ENCODE data around the gene ZNF568. TPM values are rescaled to one million over a fixed set of nuclear protein-coding genes. Genes with fewer than 3 reads are reported as not detected.

ZNF568 gene
- total RNA-seq (ENCODE audit: unreplicated experiment), result 9.3 TPM
- long read RNA-seq, partial matches to known transcripts, result 0 of 5 reads
- long read RNA-seq, other reads (novel, unspliced or antisense), result 2 of 5 reads

DNA sequence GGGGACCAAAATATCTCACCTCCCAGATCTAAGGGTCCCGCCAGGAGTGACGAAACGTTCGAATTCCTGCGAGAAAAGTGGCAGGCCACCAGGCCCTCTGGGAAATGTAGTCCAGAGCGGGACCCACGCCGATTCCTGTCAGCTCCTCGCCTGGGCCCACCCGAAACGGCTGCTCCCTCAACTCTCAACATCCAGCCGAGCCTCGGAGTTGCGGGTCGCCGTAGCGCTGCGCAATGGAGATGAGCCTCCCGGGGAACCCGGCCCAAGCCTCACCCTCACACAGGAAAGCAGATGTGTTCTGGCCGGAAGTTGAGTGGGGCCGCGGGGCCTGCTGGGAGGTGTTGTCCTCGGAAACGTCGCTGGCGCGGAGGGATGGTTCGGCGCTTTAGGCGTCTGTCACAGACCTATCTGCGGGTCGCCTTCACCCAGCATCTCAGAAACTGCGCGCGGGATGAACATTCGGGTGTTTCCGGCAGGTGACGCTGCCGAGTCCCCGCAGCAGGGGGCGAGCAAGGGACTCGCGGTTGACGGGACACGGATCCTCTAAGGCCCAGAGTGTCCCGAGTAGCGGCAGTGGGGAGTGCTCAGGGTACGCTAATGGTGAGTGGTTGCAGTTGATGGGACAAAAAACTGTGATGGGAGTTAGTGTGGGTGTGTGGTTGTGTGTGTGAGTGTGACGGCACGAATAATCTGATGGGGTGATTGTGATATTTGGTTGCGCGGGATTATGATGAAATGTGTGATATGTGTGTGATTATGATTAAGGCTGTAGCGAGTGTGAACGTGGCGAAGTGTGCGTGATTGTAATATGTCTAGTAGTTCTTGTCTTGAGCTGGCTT, at the start of gene ZNF568, which contains the start of gene ZNF829:
ZNF568 (plus strand) TSS at position 341 of the 839 bp plus-strand sequence. CDS start 6,439 bp downstream, outside the sequence.
ZNF829 (minus strand) TSS at position 300 of the 839 bp plus-strand sequence. CDS start 1,124 bp downstream, outside the sequence.
- TF ChIP-seq, protein P1, sequence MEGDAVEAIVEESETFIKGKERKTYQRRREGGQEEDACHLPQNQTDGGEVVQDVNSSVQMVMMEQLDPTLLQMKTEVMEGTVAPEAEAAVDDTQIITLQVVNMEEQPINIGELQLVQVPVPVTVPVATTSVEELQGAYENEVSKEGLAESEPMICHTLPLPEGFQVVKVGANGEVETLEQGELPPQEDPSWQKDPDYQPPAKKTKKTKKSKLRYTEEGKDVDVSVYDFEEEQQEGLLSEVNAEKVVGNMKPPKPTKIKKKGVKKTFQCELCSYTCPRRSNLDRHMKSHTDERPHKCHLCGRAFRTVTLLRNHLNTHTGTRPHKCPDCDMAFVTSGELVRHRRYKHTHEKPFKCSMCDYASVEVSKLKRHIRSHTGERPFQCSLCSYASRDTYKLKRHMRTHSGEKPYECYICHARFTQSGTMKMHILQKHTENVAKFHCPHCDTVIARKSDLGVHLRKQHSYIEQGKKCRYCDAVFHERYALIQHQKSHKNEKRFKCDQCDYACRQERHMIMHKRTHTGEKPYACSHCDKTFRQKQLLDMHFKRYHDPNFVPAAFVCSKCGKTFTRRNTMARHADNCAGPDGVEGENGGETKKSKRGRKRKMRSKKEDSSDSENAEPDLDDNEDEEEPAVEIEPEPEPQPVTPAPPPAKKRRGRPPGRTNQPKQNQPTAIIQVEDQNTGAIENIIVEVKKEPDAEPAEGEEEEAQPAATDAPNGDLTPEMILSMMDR (IDR thresholded peaks at IDR 0.05; ENCODE audit: partially characterized antibody, unreplicated experiment), result peak; percentile 80
- peak; percentile 96 for DNase-seq
- peaks cover 6% of the 10 kb centered on the region for H3K9me3 Mint-ChIP-seq (ENCODE audit: unreplicated experiment)
- H3K27ac Mint-ChIP-seq (ENCODE audit: unreplicated experiment), result peak within 1 kb of the TSS; percentile 87
- H3K4me1 Mint-ChIP-seq (ENCODE audit: low read depth, unreplicated experiment), result peaks cover 4% of the 10 kb centered on the region
- H3K4me3 Mint-ChIP-seq (ENCODE audit: unreplicated experiment), result peak within 1 kb of the TSS; percentile 95
- peaks cover 15% of the 10 kb centered on the region for H3K36me3 Mint-ChIP-seq (ENCODE audit: unreplicated experiment)
- H3K27me3 Mint-ChIP-seq (ENCODE audit: unreplicated experiment), result peaks cover 2% of the 10 kb centered on the region

DNA sequence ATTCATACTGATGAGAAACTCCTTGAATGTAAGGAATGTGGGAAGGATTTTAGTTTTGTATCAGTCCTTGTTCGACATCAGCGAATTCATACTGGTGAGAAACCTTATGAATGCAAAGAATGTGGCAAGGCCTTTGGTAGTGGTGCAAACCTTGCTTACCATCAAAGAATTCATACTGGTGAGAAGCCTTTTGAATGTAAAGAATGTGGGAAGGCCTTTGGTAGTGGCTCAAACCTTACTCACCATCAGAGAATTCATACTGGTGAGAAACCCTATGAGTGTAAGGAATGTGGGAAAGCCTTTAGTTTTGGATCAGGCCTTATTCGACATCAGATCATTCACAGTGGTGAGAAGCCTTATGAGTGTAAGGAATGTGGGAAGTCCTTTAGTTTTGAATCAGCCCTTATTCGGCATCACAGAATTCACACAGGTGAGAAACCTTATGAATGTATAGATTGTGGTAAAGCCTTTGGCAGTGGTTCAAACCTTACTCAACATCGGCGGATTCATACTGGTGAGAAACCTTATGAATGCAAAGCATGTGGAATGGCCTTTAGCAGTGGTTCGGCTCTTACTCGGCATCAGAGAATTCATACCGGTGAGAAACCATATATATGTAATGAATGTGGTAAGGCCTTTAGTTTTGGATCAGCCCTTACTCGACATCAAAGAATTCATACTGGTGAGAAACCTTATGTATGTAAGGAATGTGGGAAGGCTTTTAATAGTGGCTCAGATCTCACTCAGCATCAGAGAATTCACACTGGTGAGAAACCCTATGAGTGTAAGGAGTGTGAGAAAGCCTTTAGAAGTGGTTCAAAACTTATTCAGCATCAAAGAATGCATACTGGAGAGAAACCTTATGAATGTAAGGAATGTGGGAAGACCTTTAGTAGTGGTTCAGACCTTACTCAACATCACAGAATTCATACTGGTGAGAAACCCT, 38.9 kb upstream of the ZNF568 start:
- H3K36me3 Mint-ChIP-seq (ENCODE audit: unreplicated experiment), result peaks cover 62% of the 10 kb centered on the region
- no peak overlapping the region for H3K27ac Mint-ChIP-seq (ENCODE audit: unreplicated experiment)
- H3K4me3 Mint-ChIP-seq (ENCODE audit: unreplicated experiment), result no peak overlapping the region
- no peaks in the 10 kb centered on the region for H3K4me1 Mint-ChIP-seq (ENCODE audit: low read depth, unreplicated experiment)
- no peaks in the 10 kb centered on the region for H3K27me3 Mint-ChIP-seq (ENCODE audit: unreplicated experiment)
- DNase-seq, result no peak
- peaks cover 12% of the 10 kb centered on the region for H3K9me3 Mint-ChIP-seq (ENCODE audit: unreplicated experiment)
- TF ChIP-seq, protein P1 (IDR thresholded peaks at IDR 0.05; ENCODE audit: partially characterized antibody, unreplicated experiment), result no peak

DNA sequence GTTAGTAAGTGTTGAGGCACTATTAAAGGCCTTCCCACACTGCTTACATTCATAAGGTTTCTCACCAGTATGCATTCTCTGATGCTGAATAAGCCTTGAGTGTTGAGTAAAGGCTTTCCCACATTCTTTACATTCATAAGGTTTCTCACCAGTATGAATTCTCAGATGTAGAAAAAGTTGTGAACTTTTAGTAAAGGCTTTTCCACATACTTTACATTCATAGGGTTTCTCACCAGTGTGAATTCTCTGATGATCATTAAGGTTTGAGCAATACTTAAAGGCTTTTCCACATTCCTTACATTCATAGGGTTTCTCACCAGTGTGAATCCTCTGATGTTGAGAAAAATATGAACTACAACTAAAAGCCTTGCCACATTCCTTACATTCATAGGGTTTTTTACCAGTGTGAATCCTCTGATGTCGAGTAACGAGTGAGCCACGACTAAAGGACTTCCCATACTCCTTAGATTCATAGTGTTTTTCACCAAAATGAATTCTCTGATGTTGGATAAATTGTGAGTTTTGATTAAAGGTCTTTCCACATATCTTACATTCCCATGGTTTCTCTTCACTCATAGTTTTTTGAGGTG, 24.3 kb upstream of the ZNF568 start:
- peaks cover 57% of the 10 kb centered on the region for H3K9me3 Mint-ChIP-seq (ENCODE audit: unreplicated experiment)
- peaks cover 77% of the 10 kb centered on the region for H3K36me3 Mint-ChIP-seq (ENCODE audit: unreplicated experiment)
- H3K27ac Mint-ChIP-seq (ENCODE audit: unreplicated experiment), result no peak overlapping the region
- TF ChIP-seq, protein P1 (IDR thresholded peaks at IDR 0.05; ENCODE audit: partially characterized antibody, unreplicated experiment), result no peak
- DNase-seq, result no peak
- peaks cover 4% of the 10 kb centered on the region for H3K27me3 Mint-ChIP-seq (ENCODE audit: unreplicated experiment)
- H3K4me1 Mint-ChIP-seq (ENCODE audit: low read depth, unreplicated experiment), result no peaks in the 10 kb centered on the region
- no peak overlapping the region for H3K4me3 Mint-ChIP-seq (ENCODE audit: unreplicated experiment)

DNA sequence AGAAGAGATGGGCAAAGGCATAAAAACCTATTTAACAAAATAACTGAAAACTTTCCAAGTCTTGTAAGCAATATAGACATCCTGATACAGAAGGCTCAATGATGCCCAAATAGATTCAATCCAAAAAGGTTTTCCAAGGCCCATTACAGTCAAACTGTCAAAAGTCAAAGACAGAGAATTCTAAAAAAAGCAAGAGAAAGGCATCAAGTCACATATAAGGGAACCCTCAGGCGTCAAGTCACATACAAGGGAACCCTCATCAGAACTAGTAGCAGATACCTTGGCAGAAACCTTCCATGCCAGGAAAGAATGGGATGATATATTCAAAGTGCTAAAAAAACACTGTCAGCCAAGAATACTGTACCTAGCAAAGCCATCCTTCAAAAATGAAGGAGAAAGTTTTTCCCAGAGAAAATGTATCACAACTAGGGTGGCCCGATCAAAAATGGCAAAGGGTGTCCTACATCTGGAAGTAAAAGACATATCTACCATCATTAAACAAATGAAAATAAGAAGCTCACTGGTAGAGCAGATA, 21.2 kb upstream of the ZNF568 start:
- Mint-ChIP-seq H3K4me1 (ENCODE audit: low read depth, unreplicated experiment) (no peaks in the 10 kb centered on the region), H3K36me3 (ENCODE audit: unreplicated experiment) (peaks cover 77% of the 10 kb centered on the region), H3K4me3 (ENCODE audit: unreplicated experiment) (no peak overlapping the region), H3K9me3 (ENCODE audit: unreplicated experiment) (peaks cover 56% of the 10 kb centered on the region), H3K27ac (ENCODE audit: unreplicated experiment) (no peak overlapping the region), H3K27me3 (ENCODE audit: unreplicated experiment) (peaks cover 4% of the 10 kb centered on the region)
- TF ChIP-seq, protein P1 (IDR thresholded peaks at IDR 0.05; ENCODE audit: partially characterized antibody, unreplicated experiment), result no peak
- no peak for DNase-seq
